Upper lobe of left lung (tissue), 6 donors: Measurements from ENCODE around the gene KCNH1. TPM values are rescaled to one million over a fixed set of nuclear protein-coding genes. Genes with fewer than 3 reads are reported as not detected.

Experiments used
- ATAC-seq, 2 donors: fragments of 200-7000 bp; cut with Tn5 transposase; one replicate each; pipeline ENCODE4 v1.9.1; 2022; ENCODE audit warnings: mild to moderate bottlenecking in 2 of 2, moderate library complexity in 2 of 2; ENCODE audit not compliant: low FRiP score in 2 of 2
- DNase-seq, 2 donors: peaks; one replicate each; pipeline ENCODE4 v3.0.0-alpha.2; 2019 to 2020
- H3K27ac ChIP-seq, 4 donors: fragments of 200-600 bp; sonication (generic); one replicate each; pipeline ENCODE4 v1.5.1; 2016 to 2019
- H3K27me3 ChIP-seq, 4 donors: fragments of 200-600 bp; sonication (generic); one replicate each; pipeline ENCODE4 v1.5.1; 2017 to 2019
- H3K36me3 ChIP-seq, 4 donors: fragments of 200-600 bp; sonication (generic); one replicate each; pipeline ENCODE4 v1.5.1; 2016 to 2019
- H3K4me1 ChIP-seq, 4 donors: fragments of 200-600 bp; sonication (generic); one replicate each; pipeline ENCODE4 v1.5.1; 2018 to 2019
- H3K4me3 ChIP-seq, 4 donors: fragments of 200-600 bp; sonication (generic); one replicate each; pipeline ENCODE4 v1.5.1; 2017 to 2019; ENCODE audit warnings: mild to moderate bottlenecking in 2 of 4, moderate library complexity in 1 of 4
- H3K9me3 ChIP-seq, 4 donors: fragments of 200-600 bp; sonication (generic); one replicate each; pipeline ENCODE4 v1.5.1; 2018 to 2019
- CTCF ChIP-seq, 6 experiments: fragments of 450-650 bp in 4 of 6; fragments of 200-600 bp in 2 of 6; sonication (generic) in 2 of 6; IDR thresholded peaks; one replicate each; pipeline ENCODE4 v1.5.1; 2016 to 2019; ENCODE audit warnings: antibody characterized with exemption in 6 of 6
- EP300 ChIP-seq, 4 donors: sonication (generic); formaldehyde crosslinking; IDR thresholded peaks; one replicate each; pipeline ENCODE4 v1.5.1; 2017; ENCODE audit warnings: antibody characterized with exemption in 4 of 4, control low read depth in 2 of 4
- POLR2A ChIP-seq, 4 donors: fragments of 450-650 bp; IDR thresholded peaks; one replicate each; pipeline ENCODE4 v1.5.1; 2016 to 2017; ENCODE audit warnings: antibody characterized with exemption in 4 of 4, mild to moderate bottlenecking in 2 of 4
- POLR2AphosphoS5 ChIP-seq, 2 donors: sonication (generic); formaldehyde crosslinking; IDR thresholded peaks; one replicate each; pipeline ENCODE4 v1.5.1; 2017; ENCODE audit warnings: antibody characterized with exemption in 2 of 2
- WGBS, 2 donors: methylation state at CpG; one replicate each; pipeline ENCODE4 v1.1.5; 2017 to 2018; 5-methylcytosine and 5-hydroxymethylcytosine counted together
- total RNA-seq, 6 donors: library from RNA; depleted of rRNA in 4 of 6; stranded (reverse); fragments of >200 nt in 4 of 6; gene quantifications; one replicate each; pipeline versions ENCODE4 v1.1.0 to v1.2.1, GENCODE V29; 2016 to 2021
- donor health status: DM: no; HTN: no; CAD: no; lungs with moderate emphysema.
- donor health status: DM: no; HTN: yes; CAD: no; lungs with severe emphysema.

The KCNH1 gene
- total RNA-seq = under 1 TPM in 1 of 6 donors, not detected in 5; 0.09 TPM

GRCh38 chr1:211133836-211134669, at the start of gene KCNH1:
TSS of gene KCNH1 (minus strand) at chr1:211134148. CDS start at chr1:211133945, 203 bp downstream.
- H3K27ac ChIP-seq = no peak within 1 kb of the TSS
- ATAC-seq (peak; percentile 83 to 97), DNase-seq (peak; percentile 72 to 94)
- no peaks in the 10 kb centered on the region for H3K36me3 ChIP-seq
- H3K4me3 ChIP-seq = peak within 1 kb of the TSS in 3 of 4 donors; percentile 18 to 49 (median 42)
- TF ChIP-seq CTCF (IDR thresholded peaks at IDR 0.05) = peak; percentile 66 to 95 (median 90)
- TF ChIP-seq EP300 (IDR thresholded peaks at IDR 0.05) = no peak
- TF ChIP-seq POLR2AphosphoS5 (IDR thresholded peaks at IDR 0.05) = no peak
- peaks cover 0 to 31% (median 5%) of the 10 kb centered on the region in 4 donors for H3K27me3 ChIP-seq
- 1 to 19% methylated on average over 3 to 30 of the region's 61 CpGs for WGBS, 2 donors
- peaks cover 12 to 15% (median 14%) of the 10 kb centered on the region in 4 donors for H3K4me1 ChIP-seq
- H3K9me3 ChIP-seq = no peaks in the 10 kb centered on the region

GRCh38 chr1:211182746-211183145, 48.8 kb upstream of the KCNH1 start:
- H3K27me3 ChIP-seq = no peaks in the 10 kb centered on the region
- 87 to 93% methylated on average over 2 of the region's 2 CpGs for WGBS, 2 donors

GRCh38 chr1:211174375-211174774, 40.4 kb upstream of the KCNH1 start:
- DNase-seq = no peak
- no peak for ATAC-seq
- no peak overlapping the region for H3K27ac ChIP-seq
- 62 to 66% methylated on average over 2 of the region's 2 CpGs for WGBS, 2 donors
- no peaks in the 10 kb centered on the region for H3K4me1 ChIP-seq
- peaks cover 0 to 6% (median under 1%) of the 10 kb centered on the region in 4 donors for H3K9me3 ChIP-seq
- no peaks in the 10 kb centered on the region for H3K27me3 ChIP-seq
- no peak overlapping the region for H3K4me3 ChIP-seq
- H3K36me3 ChIP-seq = no peaks in the 10 kb centered on the region
- TF ChIP-seq EP300 (IDR thresholded peaks at IDR 0.05) (no peak), POLR2A (IDR thresholded peaks at IDR 0.05) (no peak), POLR2AphosphoS5 (IDR thresholded peaks at IDR 0.05) (no peak), CTCF (IDR thresholded peaks at IDR 0.05) (no peak)

More at GRCh38 chr1:211182746-211183145, 48.8 kb upstream of the KCNH1 start:
- H3K36me3 ChIP-seq = no peaks in the 10 kb centered on the region
- H3K4me1 ChIP-seq = no peaks in the 10 kb centered on the region
- TF ChIP-seq EP300 (IDR thresholded peaks at IDR 0.05) (no peak), CTCF (IDR thresholded peaks at IDR 0.05) (no peak), POLR2AphosphoS5 (IDR thresholded peaks at IDR 0.05) (no peak), POLR2A (IDR thresholded peaks at IDR 0.05) (no peak)
- no peaks in the 10 kb centered on the region for H3K9me3 ChIP-seq
- DNase-seq (no peak), ATAC-seq (no peak)
- no peak overlapping the region for H3K27ac ChIP-seq
- no peak overlapping the region for H3K4me3 ChIP-seq

GRCh38 chr1:211172657-211173056, 38.7 kb upstream of the KCNH1 start:
- ATAC-seq = no peak

More at GRCh38 chr1:211172657-211173056, 38.7 kb upstream of the KCNH1 start:
- peaks cover 0 to 14% (median 9%) of the 10 kb centered on the region in 4 donors for H3K9me3 ChIP-seq
- TF ChIP-seq CTCF (IDR thresholded peaks at IDR 0.05) (no peak), POLR2AphosphoS5 (IDR thresholded peaks at IDR 0.05) (no peak), EP300 (IDR thresholded peaks at IDR 0.05) (no peak), POLR2A (IDR thresholded peaks at IDR 0.05) (no peak)
- no peak overlapping the region for H3K27ac ChIP-seq
- no peaks in the 10 kb centered on the region for H3K27me3 ChIP-seq
- no peak overlapping the region for H3K4me3 ChIP-seq
- H3K4me1 ChIP-seq = no peaks in the 10 kb centered on the region
- DNase-seq = no peak
- no peaks in the 10 kb centered on the region for H3K36me3 ChIP-seq
